Measurements from ENCODE around the gene ZNHIT2. TPM values are rescaled to one million over a fixed set of nuclear protein-coding genes. Genes with fewer than 3 reads are reported as not detected.

ZNHIT2 gene
- total and polyA plus RNA-seq, 2 experiments from 2014 or later, result 13.2 to 15.5 TPM

DNA sequence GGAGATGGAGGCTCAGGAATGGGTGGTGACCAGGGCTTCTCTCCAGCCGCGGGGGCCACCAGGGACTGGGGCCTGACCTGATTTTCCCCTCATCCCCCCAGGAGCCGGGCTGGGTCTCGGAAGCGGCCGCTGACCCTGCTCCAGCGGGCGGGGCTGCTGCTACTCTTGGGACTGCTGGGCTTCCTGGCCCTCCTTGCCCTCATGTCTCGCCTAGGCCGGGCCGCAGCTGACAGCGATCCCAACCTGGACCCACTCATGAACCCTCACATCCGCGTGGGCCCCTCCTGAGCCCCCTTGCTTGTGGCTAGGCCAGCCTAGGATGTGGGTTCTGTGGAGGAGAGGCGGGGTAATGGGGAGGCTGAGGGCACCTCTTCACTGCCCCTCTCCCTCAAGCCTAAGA, 29.7 kb downstream of the ZNHIT2 start:
- Histone ChIP-seq H3K79me2 (ENCODE audit: insufficient read depth) (peaks cover 27% of the 10 kb centered on the region), H3K4me3 (no peak overlapping the region), H2AFZ (no peak overlapping the region), H3K36me3 (ENCODE audit: low read depth) (peaks cover 9% of the 10 kb centered on the region; the same call in 1 of the 2 replicates), H3K4me2 (ENCODE audit: unreplicated experiment) (no peak overlapping the region), H3K27me3 (replicated peaks; ENCODE audit: insufficient read depth) (no peaks in the 10 kb centered on the region), H3K4me1 (ENCODE audit: insufficient read depth) (0 out of 2 replicates have a peak, but pooled peaks cover 5% of the 10 kb centered on the region), H3K27ac (no peak overlapping the region), H4K20me1 (ENCODE audit: insufficient read depth) (no peaks in the 10 kb centered on the region), H3K9ac (no peak overlapping the region), H3F3A (ENCODE audit: insufficient read depth) (no peaks in the 10 kb centered on the region), H3K9me3 (ENCODE audit: low read depth) (no peaks in the 10 kb centered on the region), H3K9me2 (ENCODE audit: insufficient read depth) (no peaks in the 10 kb centered on the region)
- in situ Hi-C loops (cut with MboI), result no loop called here
- DNase-seq, result no peak
- 83 to 86% methylated on average over 15 of the region's 15 CpGs for WGBS, 2 experiments (ENCODE audit: low coverage in 1 of 2, low lambda C conversion rate in 2 of 2, missing lambda C conversion rate in 2 of 2)
- TF ChIP-seq EZH2phosphoT487 (IDR thresholded peaks at IDR 0.05; ENCODE audit: insufficient read depth, low read depth), result no peak
- TF ChIP-seq EZH2 (IDR thresholded peaks at IDR 0.05; ENCODE audit: insufficient read depth, poor library complexity, severe bottlenecking), result no peak

DNA sequence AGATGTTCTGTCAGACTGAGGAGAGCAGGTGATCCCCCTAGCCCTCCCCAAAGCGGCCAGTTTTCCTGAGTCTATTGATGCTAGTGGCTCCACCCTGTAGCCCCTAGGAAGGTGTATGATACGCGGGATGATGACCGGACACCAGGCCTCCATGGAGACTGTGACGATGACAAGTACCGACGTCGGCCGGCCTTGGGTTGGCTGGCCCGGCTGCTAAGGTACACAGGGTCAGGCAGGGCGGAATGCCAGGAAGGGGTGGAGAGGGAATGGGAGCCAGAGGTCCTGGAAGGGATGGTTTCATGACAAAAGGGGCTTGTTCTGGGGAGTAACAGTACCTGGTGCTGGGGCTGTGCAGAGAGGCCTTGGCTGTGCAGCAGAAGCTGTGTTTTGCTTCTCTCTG, 30.3 kb downstream of the ZNHIT2 start:
- no peaks in the 10 kb centered on the region for H3K27me3 ChIP-seq (replicated peaks; ENCODE audit: insufficient read depth)
- H3K4me3 ChIP-seq, result no peak overlapping the region
- H4K20me1 ChIP-seq (ENCODE audit: insufficient read depth), result no peaks in the 10 kb centered on the region
- TF ChIP-seq EZH2phosphoT487 (IDR thresholded peaks at IDR 0.05; ENCODE audit: insufficient read depth, low read depth), result no peak
- TF ChIP-seq EZH2 (IDR thresholded peaks at IDR 0.05; ENCODE audit: insufficient read depth, poor library complexity, severe bottlenecking), result no peak
- peaks cover 33% of the 10 kb centered on the region for H3K79me2 ChIP-seq (ENCODE audit: insufficient read depth)
- in situ Hi-C loops (cut with MboI), result no loop called here
- no peak overlapping the region for H2AFZ ChIP-seq
- no peaks in the 10 kb centered on the region for H3K9me2 ChIP-seq (ENCODE audit: insufficient read depth)
- H3K27ac ChIP-seq, result no peak overlapping the region
- no peaks in the 10 kb centered on the region for H3F3A ChIP-seq (ENCODE audit: insufficient read depth)
- H3K4me1 ChIP-seq (ENCODE audit: insufficient read depth), result 0 out of 2 replicates have a peak, but pooled peaks cover 5% of the 10 kb centered on the region
- 89 to 94% methylated on average over 11 of the region's 11 CpGs for WGBS, 2 experiments (ENCODE audit: low coverage in 1 of 2, low lambda C conversion rate in 2 of 2, missing lambda C conversion rate in 2 of 2)
- H3K36me3 ChIP-seq (ENCODE audit: low read depth), result peaks cover 9% of the 10 kb centered on the region; the same call in 1 of the 2 replicates
- no peaks in the 10 kb centered on the region for H3K9me3 ChIP-seq (ENCODE audit: low read depth)
- no peak for DNase-seq
- H3K4me2 ChIP-seq (ENCODE audit: unreplicated experiment), result no peak overlapping the region
- H3K9ac ChIP-seq, result no peak overlapping the region

GRCh38 chr11:65086809-65087208, 30.7 kb downstream of the ZNHIT2 start:
- H3F3A ChIP-seq (ENCODE audit: insufficient read depth), result no peaks in the 10 kb centered on the region
- H3K79me2 ChIP-seq (ENCODE audit: insufficient read depth), result peaks cover 37% of the 10 kb centered on the region
- no peaks in the 10 kb centered on the region for H3K9me2 ChIP-seq (ENCODE audit: insufficient read depth)
- H4K20me1 ChIP-seq (ENCODE audit: insufficient read depth), result no peaks in the 10 kb centered on the region
- WGBS, 2 experiments (ENCODE audit: low coverage in 1 of 2, low lambda C conversion rate in 2 of 2, missing lambda C conversion rate in 2 of 2), result 72 to 76% methylated on average over 8 to 9 of the region's 9 CpGs
- no peak overlapping the region for H3K9ac ChIP-seq
- peaks cover 9% of the 10 kb centered on the region; the same call in 1 of the 2 replicates for H3K36me3 ChIP-seq (ENCODE audit: low read depth)
- 0 out of 2 replicates have a peak, but pooled peaks cover 5% of the 10 kb centered on the region for H3K4me1 ChIP-seq (ENCODE audit: insufficient read depth)
- H3K4me3 ChIP-seq, result no peak overlapping the region
- no peak for DNase-seq
- H2AFZ ChIP-seq, result no peak overlapping the region
- H3K27ac ChIP-seq, result no peak overlapping the region
- in situ Hi-C loops (cut with MboI), result no loop called here
- no peak overlapping the region for H3K4me2 ChIP-seq (ENCODE audit: unreplicated experiment)
- H3K27me3 ChIP-seq (replicated peaks; ENCODE audit: insufficient read depth), result no peaks in the 10 kb centered on the region
- TF ChIP-seq EZH2 (IDR thresholded peaks at IDR 0.05; ENCODE audit: insufficient read depth, poor library complexity, severe bottlenecking), result no peak
- no peak for TF ChIP-seq EZH2phosphoT487 (IDR thresholded peaks at IDR 0.05; ENCODE audit: insufficient read depth, low read depth)
- no peaks in the 10 kb centered on the region for H3K9me3 ChIP-seq (ENCODE audit: low read depth)

DNA sequence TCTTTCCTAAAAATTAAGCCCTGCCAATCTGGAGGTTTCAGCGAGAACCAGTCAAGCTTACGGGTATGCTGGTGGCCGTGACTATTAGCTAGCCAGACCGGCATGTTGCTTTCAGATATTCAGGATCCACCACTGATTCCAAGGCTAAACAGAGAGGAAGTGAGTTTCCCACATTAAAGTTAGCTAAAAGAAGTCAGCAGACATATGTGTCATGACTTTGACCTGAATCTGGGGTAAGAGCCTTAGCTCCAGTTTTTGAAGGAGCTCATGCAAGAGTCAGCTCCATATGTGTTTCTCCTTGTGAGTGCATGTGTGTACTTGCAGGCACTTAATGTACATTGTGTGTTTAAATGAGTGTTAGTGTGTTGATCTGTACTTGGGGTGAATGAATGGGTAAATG, 32.1 kb downstream of the ZNHIT2 start:
- 88 to 89% methylated on average over 4 of the region's 4 CpGs for WGBS, 2 experiments (ENCODE audit: low coverage in 1 of 2, low lambda C conversion rate in 2 of 2, missing lambda C conversion rate in 2 of 2)
- H3K9ac ChIP-seq, result peak overlapping the region; percentile 94

More for the DNA sequence above, 32.1 kb downstream of the ZNHIT2 start:
- DNase-seq, result peak; percentile 39
- Histone ChIP-seq H3K4me2 (ENCODE audit: unreplicated experiment) (peak overlapping the region; percentile 93), H4K20me1 (ENCODE audit: insufficient read depth) (no peaks in the 10 kb centered on the region), H3K36me3 (ENCODE audit: low read depth) (peaks cover 9% of the 10 kb centered on the region; the same call in 1 of the 2 replicates), H3K9me3 (ENCODE audit: low read depth) (no peaks in the 10 kb centered on the region), H3K27ac (peak overlapping the region; percentile 89; the same call in 1 of the 2 replicates), H3K27me3 (replicated peaks; ENCODE audit: insufficient read depth) (no peaks in the 10 kb centered on the region), H3K4me1 (ENCODE audit: insufficient read depth) (0 out of 2 replicates have a peak, but pooled peaks cover 5% of the 10 kb centered on the region), H2AFZ (no peak overlapping the region), H3K4me3 (peak overlapping the region; percentile 93), H3F3A (ENCODE audit: insufficient read depth) (no peaks in the 10 kb centered on the region), H3K79me2 (ENCODE audit: insufficient read depth) (peaks cover 50% of the 10 kb centered on the region), H3K9me2 (ENCODE audit: insufficient read depth) (no peaks in the 10 kb centered on the region)
- in situ Hi-C loops (cut with MboI), result no loop called here
- TF ChIP-seq EZH2phosphoT487 (IDR thresholded peaks at IDR 0.05; ENCODE audit: insufficient read depth, low read depth) (no peak), EZH2 (IDR thresholded peaks at IDR 0.05; ENCODE audit: insufficient read depth, poor library complexity, severe bottlenecking) (no peak)

All from GM23248 (cell line).